Measurements from ENCODE around the gene SPESP1.

GRCh38 chr15:68894208-68894607, 36.1 kb upstream of the SPESP1 start:
- TF ChIP-seq CTCF (IDR thresholded peaks at IDR 0.05), result no peak
- TF ChIP-seq POLR2A (IDR thresholded peaks at IDR 0.05), result no peak

All from esophagus squamous epithelium (tissue), 4 donors.